Loucy (cell line): ENCODE data around the gene CCDC81.

Source experiments
- CTCF ChIP-seq: fragments of 200-600 bp; sonication (generic); conservative IDR thresholded peaks from 2 replicates; pipeline ENCODE4 v1.5.1; 2014; ENCODE audit warnings: mild to moderate bottlenecking, antibody characterized with exemption, low read length
- EZH2phosphoT487 ChIP-seq: fragments of 200-600 bp; IDR thresholded peaks from 2 replicates; pipeline ENCODE4 v1.6.1; 2018; ENCODE audit warnings: antibody characterized with exemption, mild to moderate bottlenecking, moderate library complexity, borderline replicate concordance

- TF ChIP-seq CTCF (no peak), EZH2phosphoT487 (no peak)
These were observed 87.2 kb downstream of the CCDC81 start for GRCh38 chr11:86461892-86462291.
